ENCODE measurements around the gene ANKH. TPM values are rescaled to one million over a fixed set of nuclear protein-coding genes. Genes with fewer than 3 reads are reported as not detected.

The ANKH gene
- total RNA-seq, 4 donors from 2014 or later = 18.1 to 44.5 (median 30.5) TPM

DNA sequence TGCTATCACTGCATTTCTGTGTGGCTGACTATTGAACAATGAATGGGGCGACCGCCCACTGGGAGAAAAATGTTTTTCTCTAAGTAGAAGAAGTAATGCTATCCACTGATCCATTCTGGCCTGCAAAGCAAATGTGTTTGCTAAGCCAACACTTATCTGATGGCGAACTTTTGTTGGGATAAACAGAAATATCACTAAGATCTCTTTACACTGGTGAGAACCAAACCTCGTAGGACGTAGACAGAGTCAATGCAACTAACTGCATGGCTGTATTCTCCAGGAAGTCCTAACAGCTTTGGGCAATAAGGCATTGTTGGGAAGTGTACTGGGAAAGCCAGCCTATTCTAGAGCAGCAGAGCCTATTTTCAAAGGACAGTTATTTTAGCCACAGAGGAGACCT, 77.7 kb downstream of the ANKH start:
- TF ChIP-seq, protein P1, sequence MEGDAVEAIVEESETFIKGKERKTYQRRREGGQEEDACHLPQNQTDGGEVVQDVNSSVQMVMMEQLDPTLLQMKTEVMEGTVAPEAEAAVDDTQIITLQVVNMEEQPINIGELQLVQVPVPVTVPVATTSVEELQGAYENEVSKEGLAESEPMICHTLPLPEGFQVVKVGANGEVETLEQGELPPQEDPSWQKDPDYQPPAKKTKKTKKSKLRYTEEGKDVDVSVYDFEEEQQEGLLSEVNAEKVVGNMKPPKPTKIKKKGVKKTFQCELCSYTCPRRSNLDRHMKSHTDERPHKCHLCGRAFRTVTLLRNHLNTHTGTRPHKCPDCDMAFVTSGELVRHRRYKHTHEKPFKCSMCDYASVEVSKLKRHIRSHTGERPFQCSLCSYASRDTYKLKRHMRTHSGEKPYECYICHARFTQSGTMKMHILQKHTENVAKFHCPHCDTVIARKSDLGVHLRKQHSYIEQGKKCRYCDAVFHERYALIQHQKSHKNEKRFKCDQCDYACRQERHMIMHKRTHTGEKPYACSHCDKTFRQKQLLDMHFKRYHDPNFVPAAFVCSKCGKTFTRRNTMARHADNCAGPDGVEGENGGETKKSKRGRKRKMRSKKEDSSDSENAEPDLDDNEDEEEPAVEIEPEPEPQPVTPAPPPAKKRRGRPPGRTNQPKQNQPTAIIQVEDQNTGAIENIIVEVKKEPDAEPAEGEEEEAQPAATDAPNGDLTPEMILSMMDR (IDR thresholded peaks at IDR 0.05; ENCODE audit: low read depth) = no peak

DNA sequence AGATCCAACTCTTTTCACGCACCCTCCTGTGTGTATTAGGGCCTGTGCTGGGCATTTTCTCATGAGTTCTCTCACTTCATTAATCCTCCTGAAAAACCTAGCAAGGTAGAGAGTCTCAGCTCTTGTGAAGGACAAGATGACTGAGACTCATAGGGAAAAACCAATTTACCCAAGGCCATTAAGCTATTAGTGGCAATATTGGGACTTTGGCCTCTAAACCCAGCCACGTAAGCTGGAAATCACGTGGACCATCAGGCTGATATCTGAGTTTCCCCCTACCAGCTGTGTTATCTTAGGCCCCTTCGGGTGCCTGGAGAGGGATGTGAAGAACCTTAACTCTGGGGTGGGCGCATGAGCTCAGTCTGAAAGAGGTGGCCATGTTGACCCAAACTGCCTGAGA, 80.7 kb downstream of the ANKH start:
- TF ChIP-seq, protein P1 (IDR thresholded peaks at IDR 0.05; ENCODE audit: low read depth) = no peak

DNA sequence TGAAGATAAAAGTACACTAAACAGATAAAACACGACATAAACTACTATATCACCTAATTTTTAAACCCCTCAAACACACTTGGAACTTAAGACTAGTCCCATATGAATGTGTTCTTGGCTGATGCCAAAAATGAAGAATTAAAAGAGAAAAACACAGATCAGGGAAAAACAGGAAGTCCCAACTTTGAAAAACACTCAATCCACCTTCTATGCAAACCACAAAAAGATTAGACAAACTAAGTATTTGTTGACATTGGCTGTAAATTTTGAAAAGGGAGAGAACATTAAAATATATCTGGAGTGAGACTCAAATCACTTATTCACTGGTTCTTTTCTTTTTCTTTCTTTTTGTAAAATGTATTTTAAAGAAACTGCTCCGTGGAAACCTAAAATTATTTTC, 81.4 kb downstream of the ANKH start:
- TF ChIP-seq, protein P1 (IDR thresholded peaks at IDR 0.05; ENCODE audit: low read depth) = no peak

GRCh38 chr5:14787801-14788579, 83.6 kb downstream of the ANKH start:
- TF ChIP-seq, protein P1 (IDR thresholded peaks at IDR 0.05; ENCODE audit: low read depth) = no peak

DNA sequence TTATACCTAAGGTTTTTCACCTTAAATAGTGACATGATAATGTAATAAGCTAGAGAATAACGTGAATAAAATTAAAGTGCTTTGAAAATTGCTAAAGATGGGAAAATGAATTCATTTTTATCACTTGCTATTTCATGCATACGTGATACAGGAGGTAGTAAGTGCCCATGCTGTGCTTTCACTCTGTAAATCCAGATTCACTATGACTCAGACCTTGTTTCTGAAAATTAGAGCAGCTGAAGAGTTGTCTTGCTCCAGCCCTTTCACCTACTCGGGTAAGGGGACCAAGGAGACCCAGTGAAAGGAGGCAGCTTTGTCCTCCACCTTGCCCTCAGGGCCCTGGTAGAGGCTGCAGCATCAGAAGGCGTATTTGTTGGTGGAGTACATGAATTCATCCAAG, 87.9 kb downstream of the ANKH start:
- TF ChIP-seq, protein P1 (IDR thresholded peaks at IDR 0.05; ENCODE audit: low read depth) = no peak

GRCh38 chr5:14782591-14782990, 89.0 kb downstream of the ANKH start:
- TF ChIP-seq, protein P1 (IDR thresholded peaks at IDR 0.05; ENCODE audit: low read depth) = no peak

DNA sequence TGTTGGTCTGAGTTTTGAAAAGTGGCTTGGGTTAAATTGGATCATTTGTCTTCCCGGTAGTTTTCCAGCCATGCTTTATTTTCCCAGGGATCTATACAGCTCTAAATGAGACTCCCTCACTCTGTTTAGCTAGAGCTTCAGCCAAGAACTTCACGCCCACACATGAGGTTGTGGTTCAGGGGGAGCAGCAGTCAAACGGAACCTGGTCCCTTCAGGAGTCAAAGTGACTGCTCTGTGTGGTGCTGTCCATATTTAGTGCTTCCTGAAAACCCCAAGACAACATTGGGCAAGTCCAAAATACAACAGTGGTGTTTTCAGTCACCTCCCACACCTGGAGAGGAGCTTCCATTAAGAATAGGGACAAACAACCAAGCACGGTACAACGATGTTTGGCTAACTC, 90.5 kb downstream of the ANKH start:
- TF ChIP-seq, protein P1 (IDR thresholded peaks at IDR 0.05; ENCODE audit: low read depth) = no peak
